Esophagus muscularis mucosa (tissue), 4 donors: ENCODE measurements around the gene GPR63.

Experiments used
- CTCF ChIP-seq, 3 experiments: fragments of 200-600 bp in 2 of 3; fragments of 450-650 bp in 1 of 3; sonication (generic) in 2 of 3; IDR thresholded peaks; one replicate each; pipeline ENCODE4 v1.5.1; 2017 to 2019; ENCODE audit warnings: antibody characterized with exemption in 3 of 3, mild to moderate bottlenecking in 2 of 3, moderate library complexity in 1 of 3
- EP300 ChIP-seq: sonication (generic); formaldehyde crosslinking; IDR thresholded peaks from one replicate; pipeline ENCODE4 v1.6.1; 2017; ENCODE audit warnings: antibody characterized with exemption
- POLR2A ChIP-seq: fragments of 450-650 bp; IDR thresholded peaks from one replicate; pipeline ENCODE4 v1.6.1; 2017; ENCODE audit warnings: antibody characterized with exemption, moderate library complexity, mild to moderate bottlenecking, low read depth
- POLR2AphosphoS5 ChIP-seq, 2 donors: sonication (generic); formaldehyde crosslinking; IDR thresholded peaks; one replicate each; pipeline ENCODE4 v1.6.1; 2017; ENCODE audit warnings: antibody characterized with exemption in 2 of 2

GRCh38 chr6:96787846-96788580 is 49.3 kb downstream of the GPR63 start:
- TF ChIP-seq CTCF (IDR thresholded peaks at IDR 0.05) (no peak), EP300 (no peak), POLR2AphosphoS5 (IDR thresholded peaks at IDR 0.05) (no peak), POLR2A (no peak)
